HG03103 (cell line): ENCODE data around the gene NRDE2.
A peak's percentile ranks its signal among the peaks of the same experiment; 100 is the strongest.

Source experiments
- ATAC-seq: cut with Tn5 transposase; IDR thresholded peaks from one replicate; pipeline ENCODE4 v1.9.1; 2021; ENCODE audit warnings: low read depth; ENCODE audit not compliant: unreplicated experiment

Gene NRDE2

DNA sequence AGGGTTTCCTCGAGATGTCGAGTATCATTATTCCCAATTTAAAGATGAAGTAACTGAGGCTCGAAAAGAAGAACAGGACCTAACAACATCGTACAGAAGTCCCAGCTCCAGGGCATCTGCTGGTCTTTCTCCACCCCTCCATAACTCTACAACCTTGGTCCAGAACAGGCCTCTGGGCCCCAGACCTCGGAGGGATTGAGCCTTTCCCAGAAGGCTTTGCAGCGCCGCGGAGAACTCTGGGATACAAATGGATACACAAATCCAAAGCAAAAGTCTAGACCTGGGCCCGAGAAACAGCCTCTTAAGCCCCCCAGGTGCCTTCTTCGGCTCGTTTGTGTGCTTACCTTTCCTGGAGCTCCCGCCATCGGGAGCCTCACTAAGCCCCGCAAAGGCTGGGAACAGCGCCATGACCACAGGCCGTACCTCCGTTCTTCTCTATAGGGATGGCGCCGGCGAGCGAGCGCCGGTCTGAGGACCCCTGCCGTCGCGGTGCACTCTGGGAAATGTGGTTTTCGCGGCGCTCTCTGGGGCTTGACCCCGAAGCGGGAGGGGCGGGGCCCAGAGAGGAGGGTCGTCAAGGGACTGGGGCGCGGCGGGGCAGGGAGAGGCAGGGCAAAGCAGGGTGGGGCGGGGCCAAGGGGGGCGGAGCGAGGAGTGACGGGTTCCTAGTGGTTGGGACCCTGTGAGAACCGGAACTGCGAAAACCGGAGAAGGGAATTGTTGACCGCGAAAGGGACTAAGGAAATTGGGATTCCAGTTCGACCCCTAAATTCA, at the start of gene NRDE2:
TSS of gene NRDE2 (minus strand) at position 445 of the 774 bp plus-strand sequence. CDS start at position 408, 37 bp downstream.
- peak; percentile 92 for ATAC-seq

- no peak for ATAC-seq
Observed at GRCh38 chr14:90381011-90381786, 49.5 kb upstream of the NRDE2 start.

- ATAC-seq, result no peak
Observed at GRCh38 chr14:90379106-90379505, 47.4 kb upstream of the NRDE2 start.

GRCh38 chr14:90378249-90378648, 46.5 kb upstream of the NRDE2 start:
- no peak for ATAC-seq

- no peak for ATAC-seq
Observed at GRCh38 chr14:90375934-90376333, 44.2 kb upstream of the NRDE2 start.

DNA sequence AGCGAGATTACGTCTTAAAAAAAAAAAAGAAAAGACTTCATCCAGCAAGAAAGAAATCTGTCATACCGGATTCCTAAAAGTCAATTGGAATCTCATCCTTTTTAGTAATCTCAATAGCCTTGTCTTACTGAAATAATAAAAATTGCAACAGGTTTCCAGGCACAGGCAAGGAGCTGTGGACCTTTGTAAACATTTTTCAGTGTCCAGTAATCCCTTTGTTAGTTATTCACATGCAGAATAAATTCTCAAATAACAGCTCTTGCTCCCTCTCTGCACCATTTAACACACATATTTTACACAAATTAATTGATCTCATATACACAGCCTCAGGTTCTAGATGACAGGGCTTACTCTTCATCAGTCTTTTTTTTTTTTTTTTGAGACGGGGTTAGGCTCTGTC, 43.1 kb upstream of the NRDE2 start:
- ATAC-seq, result no peak

DNA sequence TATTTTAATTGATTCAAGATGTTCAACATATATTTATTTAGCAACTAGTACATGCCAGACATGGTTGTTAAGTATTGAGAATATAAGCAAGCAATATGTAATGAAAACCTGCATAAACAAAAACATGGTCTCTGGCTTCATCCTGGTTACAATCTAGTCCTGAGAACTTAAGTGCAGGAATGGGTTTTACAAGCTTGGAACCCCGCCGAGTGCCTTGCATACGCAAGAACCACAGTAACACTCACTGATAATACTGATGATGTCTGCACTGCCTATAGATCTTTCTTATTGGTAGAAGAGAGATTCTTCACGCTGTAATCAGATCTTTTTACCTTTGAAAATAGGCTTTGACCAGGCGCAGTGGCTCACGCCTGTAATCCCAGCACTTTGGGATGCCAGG, 42.1 kb upstream of the NRDE2 start:
- ATAC-seq, result no peak

DNA sequence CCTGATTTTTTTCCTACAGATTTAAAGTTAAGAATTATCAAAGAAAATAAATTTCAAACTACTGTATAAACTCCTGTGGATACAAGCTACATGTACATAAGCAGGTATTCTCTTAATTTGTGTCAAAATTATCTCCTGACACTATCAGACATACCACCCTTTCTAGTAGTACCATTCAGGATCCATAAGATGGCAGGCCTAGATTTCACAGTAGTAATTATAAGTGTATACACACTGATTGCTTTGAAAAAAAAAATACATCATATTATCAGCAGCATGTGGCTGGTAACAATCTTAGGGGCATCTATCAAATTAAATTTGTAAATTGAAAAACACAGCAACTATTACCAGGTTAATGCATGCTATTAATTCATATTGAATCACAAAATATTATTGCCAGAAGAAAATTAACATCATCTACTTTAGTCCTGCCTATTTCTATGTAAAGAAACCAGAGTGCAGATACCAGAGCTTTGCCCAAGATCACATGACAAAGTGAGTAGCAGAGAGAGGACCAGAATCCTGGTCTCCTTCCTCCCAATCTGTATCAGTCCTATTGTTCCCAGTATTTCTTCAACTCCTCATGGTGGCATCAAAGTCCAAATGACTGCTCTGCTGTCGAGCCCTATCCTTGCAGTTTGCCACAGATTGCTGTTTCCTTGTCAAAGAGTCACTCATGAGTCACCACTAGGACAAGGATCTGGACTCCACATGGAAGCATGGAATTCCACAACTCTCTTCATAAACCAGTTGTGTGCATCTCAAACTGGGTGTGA, 37.4 kb upstream of the NRDE2 start:
- ATAC-seq, result no peak

- ATAC-seq, result no peak
Observed at GRCh38 chr14:90362558-90362896, 30.8 kb upstream of the NRDE2 start.

- no peak for ATAC-seq
Observed at GRCh38 chr14:90361865-90362557, 30.3 kb upstream of the NRDE2 start.

DNA sequence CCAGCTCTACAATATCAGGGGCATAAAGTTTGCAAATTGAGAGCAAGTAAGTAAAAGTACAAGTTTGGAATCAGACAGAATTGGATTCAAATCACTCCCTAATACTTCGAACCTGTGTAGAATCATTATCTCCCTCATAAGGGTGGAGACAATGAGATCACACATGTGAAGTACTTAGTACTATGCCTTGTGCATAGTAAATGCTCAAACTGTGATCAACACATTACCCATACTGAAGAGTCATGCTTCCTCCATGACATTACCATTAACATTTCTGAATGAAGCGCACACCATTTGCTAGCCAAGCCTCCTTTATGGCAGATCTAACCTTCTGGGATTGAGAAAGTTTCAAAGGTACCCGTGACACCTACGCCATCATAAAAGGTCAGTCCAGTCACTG, 26.6 kb upstream of the NRDE2 start:
- ATAC-seq, result no peak

GRCh38 chr14:90356925-90357324, 25.2 kb upstream of the NRDE2 start:
- no peak for ATAC-seq

- ATAC-seq, result no peak
Observed at GRCh38 chr14:90355540-90356518, 24.1 kb upstream of the NRDE2 start.

- no peak for ATAC-seq
Observed at GRCh38 chr14:90354551-90355298, 23.0 kb upstream of the NRDE2 start.

DNA sequence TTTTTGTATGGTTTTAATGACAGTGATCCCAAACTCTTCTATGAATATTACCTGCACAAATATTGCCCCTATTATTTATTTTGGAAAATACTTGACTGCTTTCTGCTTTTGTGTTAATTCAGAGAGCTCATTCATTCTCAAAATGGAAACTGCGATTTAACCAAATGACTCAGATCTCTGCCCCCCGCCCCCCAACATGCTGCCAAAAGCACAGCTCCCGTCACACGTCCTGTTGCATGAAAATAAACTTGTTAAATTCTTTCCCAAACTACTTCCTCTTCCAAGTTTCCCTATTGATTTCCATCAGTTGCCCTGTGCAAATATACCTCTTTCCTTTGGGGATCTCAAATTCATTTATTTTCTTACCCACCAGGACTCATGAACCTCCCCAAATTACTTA, 18.0 kb upstream of the NRDE2 start:
- ATAC-seq, result no peak

- ATAC-seq, result no peak
Observed at GRCh38 chr14:90348270-90348669, 16.5 kb upstream of the NRDE2 start.

DNA sequence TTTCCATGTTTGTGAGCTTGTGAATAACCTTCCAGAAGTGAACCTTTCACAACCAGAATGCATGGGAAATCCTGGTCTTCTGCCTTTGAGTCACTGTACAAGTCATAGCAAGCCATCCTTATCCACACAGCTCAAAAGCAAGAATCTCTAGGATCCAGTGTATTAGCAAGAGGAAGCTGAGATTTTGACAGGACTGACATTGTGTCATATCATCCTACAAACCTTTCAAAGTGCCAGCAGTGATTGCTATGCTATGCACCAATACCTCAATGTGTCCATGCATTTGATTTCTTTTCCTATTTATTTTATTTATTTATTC, 13.5 kb upstream of the NRDE2 start:
- no peak for ATAC-seq

- ATAC-seq, result no peak
Observed at GRCh38 chr14:90344331-90345238, 12.8 kb upstream of the NRDE2 start.
